ENCODE measurements around the gene ATF7IP.

- TF ChIP-seq RAD21 (IDR thresholded peaks at IDR 0.05; ENCODE audit: low read length) (no peak), CTCF (IDR thresholded peaks at IDR 0.05) (no peak), POLR2AphosphoS5 (IDR thresholded peaks at IDR 0.05; ENCODE audit: low read depth, low read length) (no peak), YY1 (IDR thresholded peaks at IDR 0.05; ENCODE audit: low read depth) (no peak), RFX5 (IDR thresholded peaks at IDR 0.05; ENCODE audit: low read length) (no peak), EZH2phosphoT487 (IDR thresholded peaks at IDR 0.05; ENCODE audit: borderline replicate concordance, low read depth) (no peak), FOSL2 (IDR thresholded peaks at IDR 0.05; ENCODE audit: borderline replicate concordance, low read depth) (no peak), TAF1 (IDR thresholded peaks at IDR 0.05; ENCODE audit: borderline replicate concordance, low read depth, low read length) (no peak), SMC3 (IDR thresholded peaks at IDR 0.05; ENCODE audit: low read depth, low read length) (no peak), TCF12 (IDR thresholded peaks at IDR 0.05) (no peak), TEAD4 (IDR thresholded peaks at IDR 0.05; ENCODE audit: borderline replicate concordance, insufficient read depth) (no peak), USF1 (IDR thresholded peaks at IDR 0.05; ENCODE audit: borderline replicate concordance, low read depth) (no peak), USF2 (IDR thresholded peaks at IDR 0.05; ENCODE audit: borderline replicate concordance, low read depth, low read length) (no peak), REST (IDR thresholded peaks at IDR 0.05; ENCODE audit: low read depth, low read length) (no peak)
These were observed 94.8 kb downstream of the ATF7IP start for GRCh38 chr12:14460212-14460841.
